HepG2 (cell line): ENCODE data around the gene MAN1A1. TPM values are rescaled to one million over a fixed set of nuclear protein-coding genes. Genes with fewer than 3 reads are reported as not detected.

Experiments used
- ATAC-seq: fragments of 200-7000 bp; cut with Tn5 transposase; 3 replicates; pipeline ENCODE4 v1.9.1; 2020; ENCODE audit warnings: mild to moderate bottlenecking, moderate library complexity
- BruUV-seq: library from RNA; stranded (reverse); fragments of 400-500 nt; replicated peaks from 2 replicates; lab custom pipeline; 2021; lab: Mats Ljungman, UMichigan
- CTCF ChIA-PET: fragments of 300-600 bp; formaldehyde crosslinking; extraction: SDS; loops from one replicate; lab custom pipeline; 2021; ENCODE audit warnings: low total read pairs, inconsistent platforms, low intra/inter-chr PET ratio; lab: Yijun Ruan, JAX
- POLR2A ChIA-PET: fragments of 350-600 bp; sonication (Branson Sonifier 250); formaldehyde crosslinking; loops from one replicate; lab custom pipeline; 2020; ENCODE audit warnings: antibody characterized with exemption, inconsistent platforms; lab: Yijun Ruan, JAX
- DNase-seq: peaks from one replicate; pipeline ENCODE4 v3.0.0-alpha.2; 2015; ENCODE audit warnings: low spot score
- FAIRE-seq: peaks from 3 replicates; lab custom pipeline; 2011; peaks lifted over from hg19 to GRCh38; lab: Jason Lieb, UNC
- H2AFZ ChIP-seq: one replicate; pipeline ENCODE4 v1.6.1; 2011; ENCODE audit warnings: low read length, inconsistent platforms
- H3K27ac ChIP-seq: fragments of 300-600 bp; 3 replicates; pipeline ENCODE4 v1.8.0; 2011; ENCODE audit warnings: mixed run types, mild to moderate bottlenecking, mixed read lengths, low read length, inconsistent platforms; ENCODE audit not compliant: insufficient read depth; ENCODE audit errors: extremely low read length
- H3K27me3 ChIP-seq, 2 experiments: fragments of 200-600 bp in 1 of 2; 2 replicates in 1 of 2; 3 replicates in 1 of 2; pipeline versions ENCODE4 v1.6.0 to v1.8.0; 2011; ENCODE audit warnings: low read length in 2 of 2, mild to moderate bottlenecking in 2 of 2, moderate library complexity in 2 of 2, inconsistent platforms in 1 of 2; ENCODE audit not compliant: insufficient read depth in 2 of 2, control insufficient read depth in 1 of 2
- H3K36me3 ChIP-seq, 2 experiments: fragments of 200-600 bp in 1 of 2; replicated peaks in 1 of 2; 2 replicates in 1 of 2; 3 replicates in 1 of 2; pipeline versions ENCODE4 v1.5.1 to v1.8.0; 2011; ENCODE audit warnings: low read length in 2 of 2, inconsistent platforms in 1 of 2; ENCODE audit not compliant: insufficient read depth in 2 of 2, control insufficient read depth in 1 of 2
- H3K4me1 ChIP-seq: 2 replicates; pipeline ENCODE4 v1.5.1; 2012; ENCODE audit warnings: low read length, inconsistent platforms; ENCODE audit not compliant: insufficient read depth
- H3K4me2 ChIP-seq: 2 replicates; pipeline ENCODE4 v1.6.0; 2011; ENCODE audit warnings: low read depth, low read length, inconsistent platforms
- H3K4me3 ChIP-seq, 3 experiments: fragments of 200-600 bp in 1 of 3; sonication (generic), shearing (Covaris generic) in 1 of 3; replicated peaks in 1 of 3; 2 replicates each; pipeline ENCODE4 v1.5.1; 2011 to 2016; ENCODE audit warnings: low read length in 3 of 3, inconsistent platforms in 2 of 3, low read depth in 2 of 3, mild to moderate bottlenecking in 2 of 3, control low read depth in 1 of 3, mixed read lengths in 1 of 3; ENCODE audit not compliant: insufficient read depth in 1 of 3
- H3K79me2 ChIP-seq: one replicate; pipeline ENCODE4 v1.6.1; 2011; ENCODE audit warnings: low read length, inconsistent platforms; ENCODE audit not compliant: insufficient read depth
- H3K9ac ChIP-seq: 2 replicates; pipeline ENCODE4 v1.6.0; 2011; ENCODE audit warnings: mild to moderate bottlenecking, low read depth, low read length, inconsistent platforms; ENCODE audit not compliant: insufficient read depth
- H3K9me3 ChIP-seq: 2 replicates; pipeline ENCODE4 v1.5.1; 2012; ENCODE audit warnings: mild to moderate bottlenecking, low read length
- H4K20me1 ChIP-seq: 2 replicates; pipeline ENCODE4 v1.6.0; 2011; ENCODE audit warnings: inconsistent platforms, mild to moderate bottlenecking, low read length, moderate library complexity; ENCODE audit not compliant: insufficient read depth
- CEBPG ChIP-seq: IDR thresholded peaks from 2 replicates; pipeline ENCODE4 v1.6.1; 2016
- HHEX ChIP-seq: IDR thresholded peaks from 2 replicates; pipeline ENCODE4 v1.6.1; 2016; ENCODE audit warnings: control low read depth
- HNRNPL ChIP-seq: fragments of 200-400 bp; formaldehyde crosslinking; IDR thresholded peaks from 2 replicates; pipeline ENCODE4 v1.6.1; 2017; ENCODE audit warnings: mild to moderate bottlenecking, low read depth, low read length
- PAWR ChIP-seq: sonication (generic); formaldehyde crosslinking; IDR thresholded peaks from 2 replicates; pipeline ENCODE4 v1.4.0; 2020; ENCODE audit warnings: missing genetic modification reagents, mild to moderate bottlenecking, borderline replicate concordance
- RBM39 ChIP-seq: fragments of 200-400 bp; formaldehyde crosslinking; IDR thresholded peaks from one replicate; pipeline ENCODE4 v1.6.1; 2018; ENCODE audit warnings: antibody characterized with exemption, mild to moderate bottlenecking, low read depth, low read length; ENCODE audit not compliant: poor library complexity, severe bottlenecking
- REXO4 ChIP-seq: sonication (generic); formaldehyde crosslinking; IDR thresholded peaks from 2 replicates; pipeline ENCODE4 v1.8.0; 2022; ENCODE audit warnings: missing genetic modification reagents, mild to moderate bottlenecking, borderline replicate concordance
- TOE1 ChIP-seq: sonication (generic); formaldehyde crosslinking; IDR thresholded peaks from 2 replicates; pipeline ENCODE4 v1.4.0; 2020; ENCODE audit warnings: mild to moderate bottlenecking, missing genetic modification reagents
- YEATS4 ChIP-seq: sonication (generic); formaldehyde crosslinking; IDR thresholded peaks from 2 replicates; pipeline ENCODE4 v1.4.0; 2020; ENCODE audit warnings: missing genetic modification reagents, borderline replicate concordance
- ZBTB1 ChIP-seq: sonication (generic); formaldehyde crosslinking; IDR thresholded peaks from 2 replicates; pipeline ENCODE4 v1.4.0; 2020; ENCODE audit warnings: missing genetic modification reagents, borderline replicate concordance
- ZBTB38 ChIP-seq: sonication (generic); formaldehyde crosslinking; IDR thresholded peaks from 2 replicates; pipeline ENCODE4 v1.5.1; 2020; ENCODE audit warnings: mild to moderate bottlenecking, missing genetic modification reagents
- WGBS: methylation state at CpG from one replicate; pipeline ENCODE4 v1.1.6; 2017; ENCODE audit warnings: low lambda C conversion rate; 5-methylcytosine and 5-hydroxymethylcytosine counted together
- in situ Hi-C: cut with HindIII; loops from 2 replicates; pipeline ENCODE4 v1.10.0; 2017; ENCODE audit warnings: low pct_unique_long_range_greater_than_20kb; ENCODE audit not compliant: extremely low pct_ligation_motif_present
- intact Hi-C: fragments of 100-400 bp; cut with micrococcal nuclease; formaldehyde crosslinking; loops from one replicate; pipeline ENCODE4 v1.10.0; 2022; ENCODE audit not compliant: unreplicated experiment
- polyA plus RNA-seq, 8 experiments: library from polyadenylated mRNA; depleted of rRNA in 3 of 8; stranded (reverse) in 7 of 8; unstranded in 1 of 8; fragments of >200 nt; fragmentation: Illumina TruSeq in 4 of 8; extraction: Trizol in 4 of 8; gene quantifications; 2 replicates each; pipeline versions ENCODE4 v1.2.1 to v1.2.3, GENCODE V29; 2011 to 2016; ENCODE audit warnings: low read depth in 4 of 8, missing spikeins in 1 of 8, mixed read lengths in 1 of 8; ENCODE audit not compliant: insufficient read depth in 1 of 8
- total RNA-seq, 5 experiments: library from RNA; depleted of rRNA; stranded (reverse); fragments of >200 nt; fragmentation: Illumina TruSeq; extraction: Trizol; gene quantifications; 2 replicates each; pipeline ENCODE4 v1.2.3, GENCODE V29; 2016; ENCODE audit warnings: low read depth in 1 of 5
- TF ChIP-seq, protein P1 (sequence below): sonication (generic); formaldehyde crosslinking; IDR thresholded peaks from 2 replicates; pipeline ENCODE4 v1.8.0; 2022; ENCODE audit warnings: low read depth, missing genetic modification reagents
- TF ChIP-seq, protein P2 (sequence below): sonication (generic); formaldehyde crosslinking; IDR thresholded peaks from 2 replicates; pipeline ENCODE4 v1.5.0; 2020; ENCODE audit warnings: mild to moderate bottlenecking, missing genetic modification reagents, borderline replicate concordance
- TF ChIP-seq, protein P3 (sequence below): fragments of 450-650 bp; IDR thresholded peaks from 2 replicates; pipeline ENCODE4 v1.6.1; 2017; ENCODE audit warnings: mild to moderate bottlenecking

The MAN1A1 gene
- total and polyA plus RNA-seq, 2 of the 13 experiments (the other 11 are each of a cell fraction or from before 2014, with no cell fraction given) = 156 to 236 TPM

DNA sequence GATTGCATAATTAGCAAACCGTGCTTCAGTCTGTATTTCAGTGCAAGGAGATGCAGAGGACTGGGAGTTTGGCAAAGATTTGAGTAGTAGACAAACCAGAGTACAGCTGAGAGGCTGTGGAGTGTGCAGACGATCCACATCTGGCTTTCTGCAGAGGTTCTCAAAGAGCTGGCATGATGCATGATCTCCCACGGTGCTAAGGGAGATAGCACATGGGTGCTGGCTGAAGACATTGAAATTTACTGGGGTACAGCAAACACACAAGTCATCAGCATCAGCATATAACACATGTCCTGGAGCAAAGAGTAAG, 192.1 kb downstream of the MAN1A1 start:
- TF ChIP-seq ZBTB1 (no peak), ZBTB38 (CRISPR knock-in tag) (no peak), HNRNPL (no peak), TOE1 (CRISPR knock-in tag) (no peak), CEBPG (CRISPR knock-in tag) (no peak), REXO4 (CRISPR knock-in tag) (no peak), PAWR (CRISPR knock-in tag) (no peak), YEATS4 (CRISPR knock-in tag) (no peak), RBM39 (no peak), HHEX (no peak)
- TF ChIP-seq, protein P1, sequence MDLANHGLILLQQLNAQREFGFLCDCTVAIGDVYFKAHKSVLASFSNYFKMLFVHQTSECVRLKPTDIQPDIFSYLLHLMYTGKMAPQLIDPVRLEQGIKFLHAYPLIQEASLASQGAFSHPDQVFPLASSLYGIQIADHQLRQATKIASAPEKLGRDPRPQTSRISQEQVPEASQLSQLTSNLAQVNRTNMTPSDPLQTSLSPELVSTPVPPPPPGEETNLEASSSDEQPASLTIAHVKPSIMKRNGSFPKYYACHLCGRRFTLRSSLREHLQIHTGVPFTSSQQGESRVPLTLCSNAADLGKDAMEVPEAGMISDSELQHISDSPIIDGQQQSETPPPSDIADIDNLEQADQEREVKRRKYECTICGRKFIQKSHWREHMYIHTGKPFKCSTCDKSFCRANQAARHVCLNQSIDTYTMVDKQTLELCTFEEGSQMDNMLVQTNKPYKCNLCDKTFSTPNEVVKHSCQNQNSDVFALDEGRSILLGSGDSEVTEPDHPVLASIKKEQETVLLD (CRISPR knock-in tag) = no peak
- TF ChIP-seq, protein P2, sequence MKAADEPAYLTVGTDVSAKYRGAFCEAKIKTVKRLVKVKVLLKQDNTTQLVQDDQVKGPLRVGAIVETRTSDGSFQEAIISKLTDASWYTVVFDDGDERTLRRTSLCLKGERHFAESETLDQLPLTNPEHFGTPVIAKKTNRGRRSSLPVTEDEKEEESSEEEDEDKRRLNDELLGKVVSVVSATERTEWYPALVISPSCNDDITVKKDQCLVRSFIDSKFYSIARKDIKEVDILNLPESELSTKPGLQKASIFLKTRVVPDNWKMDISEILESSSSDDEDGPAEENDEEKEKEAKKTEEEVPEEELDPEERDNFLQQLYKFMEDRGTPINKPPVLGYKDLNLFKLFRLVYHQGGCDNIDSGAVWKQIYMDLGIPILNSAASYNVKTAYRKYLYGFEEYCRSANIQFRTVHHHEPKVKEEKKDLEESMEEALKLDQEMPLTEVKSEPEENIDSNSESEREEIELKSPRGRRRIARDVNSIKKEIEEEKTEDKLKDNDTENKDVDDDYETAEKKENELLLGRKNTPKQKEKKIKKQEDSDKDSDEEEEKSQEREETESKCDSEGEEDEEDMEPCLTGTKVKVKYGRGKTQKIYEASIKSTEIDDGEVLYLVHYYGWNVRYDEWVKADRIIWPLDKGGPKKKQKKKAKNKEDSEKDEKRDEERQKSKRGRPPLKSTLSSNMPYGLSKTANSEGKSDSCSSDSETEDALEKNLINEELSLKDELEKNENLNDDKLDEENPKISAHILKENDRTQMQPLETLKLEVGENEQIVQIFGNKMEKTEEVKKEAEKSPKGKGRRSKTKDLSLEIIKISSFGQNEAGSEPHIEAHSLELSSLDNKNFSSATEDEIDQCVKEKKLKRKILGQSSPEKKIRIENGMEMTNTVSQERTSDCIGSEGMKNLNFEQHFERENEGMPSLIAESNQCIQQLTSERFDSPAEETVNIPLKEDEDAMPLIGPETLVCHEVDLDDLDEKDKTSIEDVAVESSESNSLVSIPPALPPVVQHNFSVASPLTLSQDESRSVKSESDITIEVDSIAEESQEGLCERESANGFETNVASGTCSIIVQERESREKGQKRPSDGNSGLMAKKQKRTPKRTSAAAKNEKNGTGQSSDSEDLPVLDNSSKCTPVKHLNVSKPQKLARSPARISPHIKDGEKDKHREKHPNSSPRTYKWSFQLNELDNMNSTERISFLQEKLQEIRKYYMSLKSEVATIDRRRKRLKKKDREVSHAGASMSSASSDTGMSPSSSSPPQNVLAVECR (CRISPR knock-in tag) = no peak
- TF ChIP-seq, protein P3, sequence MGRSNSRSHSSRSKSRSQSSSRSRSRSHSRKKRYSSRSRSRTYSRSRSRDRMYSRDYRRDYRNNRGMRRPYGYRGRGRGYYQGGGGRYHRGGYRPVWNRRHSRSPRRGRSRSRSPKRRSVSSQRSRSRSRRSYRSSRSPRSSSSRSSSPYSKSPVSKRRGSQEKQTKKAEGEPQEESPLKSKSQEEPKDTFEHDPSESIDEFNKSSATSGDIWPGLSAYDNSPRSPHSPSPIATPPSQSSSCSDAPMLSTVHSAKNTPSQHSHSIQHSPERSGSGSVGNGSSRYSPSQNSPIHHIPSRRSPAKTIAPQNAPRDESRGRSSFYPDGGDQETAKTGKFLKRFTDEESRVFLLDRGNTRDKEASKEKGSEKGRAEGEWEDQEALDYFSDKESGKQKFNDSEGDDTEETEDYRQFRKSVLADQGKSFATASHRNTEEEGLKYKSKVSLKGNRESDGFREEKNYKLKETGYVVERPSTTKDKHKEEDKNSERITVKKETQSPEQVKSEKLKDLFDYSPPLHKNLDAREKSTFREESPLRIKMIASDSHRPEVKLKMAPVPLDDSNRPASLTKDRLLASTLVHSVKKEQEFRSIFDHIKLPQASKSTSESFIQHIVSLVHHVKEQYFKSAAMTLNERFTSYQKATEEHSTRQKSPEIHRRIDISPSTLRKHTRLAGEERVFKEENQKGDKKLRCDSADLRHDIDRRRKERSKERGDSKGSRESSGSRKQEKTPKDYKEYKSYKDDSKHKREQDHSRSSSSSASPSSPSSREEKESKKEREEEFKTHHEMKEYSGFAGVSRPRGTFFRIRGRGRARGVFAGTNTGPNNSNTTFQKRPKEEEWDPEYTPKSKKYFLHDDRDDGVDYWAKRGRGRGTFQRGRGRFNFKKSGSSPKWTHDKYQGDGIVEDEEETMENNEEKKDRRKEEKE = no peak
- no peak for ATAC-seq
- H3K4me1 ChIP-seq = peaks cover 14% of the 10 kb centered on the region
- H3K79me2 ChIP-seq = no peaks in the 10 kb centered on the region
- H3K9ac ChIP-seq = no peak overlapping the region
- intact Hi-C loops = no loop called here
- no peaks in the 10 kb centered on the region for H4K20me1 ChIP-seq
- POLR2A ChIA-PET = no interaction called here
- no peak overlapping the region for H2AFZ ChIP-seq
- H3K36me3 ChIP-seq = no peaks in the 10 kb centered on the region
- 95% methylated on average over 3 of the region's 3 CpGs for whole genome bisulfite sequencing
- no peak overlapping the region for H3K27ac ChIP-seq
- no peak overlapping the region for H3K4me2 ChIP-seq
- no peak for FAIRE-seq
- DNase-seq = no peak
- BruUV-seq = no TSS peak
- in situ Hi-C loops = no loop called here
- no peak overlapping the region for H3K4me3 ChIP-seq
- H3K27me3 ChIP-seq = no peaks in the 10 kb centered on the region
- H3K9me3 ChIP-seq = no peaks in the 10 kb centered on the region
- CTCF ChIA-PET = no interaction called here
